ENCODE measurements around the gene IL4R. TPM values are rescaled to one million over a fixed set of nuclear protein-coding genes. Genes with fewer than 3 reads are reported as not detected.

The IL4R gene
- total and polyA plus RNA-seq, 2 of the 13 experiments (the other 11 are each of a cell fraction or from before 2014, with no cell fraction given): 15.9 to 49.6 TPM

DNA sequence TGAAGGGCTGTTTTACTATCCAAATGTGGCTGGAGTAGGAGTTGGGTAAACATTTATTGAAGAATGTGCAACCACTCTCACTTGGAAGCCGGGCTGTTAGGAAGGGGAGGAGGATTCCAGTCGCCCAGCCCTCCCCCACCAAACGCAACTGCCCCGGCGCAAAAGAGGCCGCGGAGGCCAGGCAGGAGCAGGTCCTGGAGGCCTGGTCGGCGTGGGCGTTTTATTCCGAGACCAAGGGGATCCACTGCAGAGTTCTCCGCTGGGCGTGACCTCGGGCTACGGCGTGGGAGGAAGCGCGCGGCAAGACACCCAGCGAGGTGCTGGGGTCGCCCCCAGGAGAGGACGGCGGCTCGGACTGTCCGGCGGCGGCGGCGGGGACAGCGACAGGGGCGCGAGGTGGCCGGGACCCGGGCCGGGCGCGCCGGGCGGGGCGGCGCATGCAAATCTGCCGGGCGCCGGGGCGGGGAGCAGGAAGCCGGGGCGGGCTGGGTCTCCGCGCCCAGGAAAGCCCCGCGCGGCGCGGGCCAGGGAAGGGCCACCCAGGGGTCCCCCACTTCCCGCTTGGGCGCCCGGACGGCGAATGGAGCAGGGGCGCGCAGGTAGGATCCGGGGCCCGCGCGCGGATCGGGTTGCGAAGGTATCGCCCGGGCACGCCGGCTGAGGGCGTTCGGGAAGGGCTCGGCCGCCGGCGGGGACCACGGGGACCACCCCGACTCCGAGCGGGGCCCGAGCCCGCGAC is at the start of gene IL4R (continued):
- TF ChIP-seq ZNF20 (CRISPR knock-in tag; IDR thresholded peaks at IDR 0.05): no peak
- no peak for TF ChIP-seq SRY (CRISPR knock-in tag; IDR thresholded peaks at IDR 0.05)
- TF ChIP-seq, protein P1, sequence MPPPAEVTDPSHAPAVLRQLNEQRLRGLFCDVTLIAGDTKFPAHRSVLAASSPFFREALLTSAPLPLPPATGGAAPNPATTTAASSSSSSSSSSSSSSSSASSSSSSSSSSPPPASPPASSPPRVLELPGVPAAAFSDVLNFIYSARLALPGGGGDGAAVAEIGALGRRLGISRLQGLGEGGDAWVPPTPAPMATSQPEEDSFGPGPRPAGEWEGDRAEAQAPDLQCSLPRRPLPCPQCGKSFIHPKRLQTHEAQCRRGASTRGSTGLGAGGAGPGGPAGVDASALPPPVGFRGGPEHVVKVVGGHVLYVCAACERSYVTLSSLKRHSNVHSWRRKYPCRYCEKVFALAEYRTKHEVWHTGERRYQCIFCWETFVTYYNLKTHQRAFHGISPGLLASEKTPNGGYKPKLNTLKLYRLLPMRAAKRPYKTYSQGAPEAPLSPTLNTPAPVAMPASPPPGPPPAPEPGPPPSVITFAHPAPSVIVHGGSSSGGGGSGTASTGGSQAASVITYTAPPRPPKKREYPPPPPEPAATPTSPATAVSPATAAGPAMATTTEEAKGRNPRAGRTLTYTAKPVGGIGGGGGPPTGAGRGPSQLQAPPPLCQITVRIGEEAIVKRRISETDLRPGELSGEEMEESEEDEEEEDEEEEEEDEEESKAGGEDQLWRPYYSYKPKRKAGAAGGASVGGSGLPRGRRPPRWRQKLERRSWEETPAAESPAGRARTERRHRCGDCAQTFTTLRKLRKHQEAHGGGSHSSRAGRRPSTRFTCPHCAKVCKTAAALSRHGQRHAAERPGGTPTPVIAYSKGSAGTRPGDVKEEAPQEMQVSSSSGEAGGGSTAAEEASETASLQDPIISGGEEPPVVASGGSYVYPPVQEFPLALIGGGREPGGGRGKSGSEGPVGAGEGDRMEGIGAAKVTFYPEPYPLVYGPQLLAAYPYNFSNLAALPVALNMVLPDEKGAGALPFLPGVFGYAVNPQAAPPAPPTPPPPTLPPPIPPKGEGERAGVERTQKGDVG (CRISPR knock-in tag; IDR thresholded peaks at IDR 0.05; ENCODE audit: borderline replicate concordance): no peak
- TF ChIP-seq, protein P2, sequence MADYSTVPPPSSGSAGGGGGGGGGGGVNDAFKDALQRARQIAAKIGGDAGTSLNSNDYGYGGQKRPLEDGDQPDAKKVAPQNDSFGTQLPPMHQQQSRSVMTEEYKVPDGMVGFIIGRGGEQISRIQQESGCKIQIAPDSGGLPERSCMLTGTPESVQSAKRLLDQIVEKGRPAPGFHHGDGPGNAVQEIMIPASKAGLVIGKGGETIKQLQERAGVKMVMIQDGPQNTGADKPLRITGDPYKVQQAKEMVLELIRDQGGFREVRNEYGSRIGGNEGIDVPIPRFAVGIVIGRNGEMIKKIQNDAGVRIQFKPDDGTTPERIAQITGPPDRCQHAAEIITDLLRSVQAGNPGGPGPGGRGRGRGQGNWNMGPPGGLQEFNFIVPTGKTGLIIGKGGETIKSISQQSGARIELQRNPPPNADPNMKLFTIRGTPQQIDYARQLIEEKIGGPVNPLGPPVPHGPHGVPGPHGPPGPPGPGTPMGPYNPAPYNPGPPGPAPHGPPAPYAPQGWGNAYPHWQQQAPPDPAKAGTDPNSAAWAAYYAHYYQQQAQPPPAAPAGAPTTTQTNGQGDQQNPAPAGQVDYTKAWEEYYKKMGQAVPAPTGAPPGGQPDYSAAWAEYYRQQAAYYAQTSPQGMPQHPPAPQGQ (CRISPR knock-in tag; IDR thresholded peaks at IDR 0.05; ENCODE audit: borderline replicate concordance): peak; percentile 66; the same call in 1 of the 2 replicates
- TF ChIP-seq, protein P3, sequence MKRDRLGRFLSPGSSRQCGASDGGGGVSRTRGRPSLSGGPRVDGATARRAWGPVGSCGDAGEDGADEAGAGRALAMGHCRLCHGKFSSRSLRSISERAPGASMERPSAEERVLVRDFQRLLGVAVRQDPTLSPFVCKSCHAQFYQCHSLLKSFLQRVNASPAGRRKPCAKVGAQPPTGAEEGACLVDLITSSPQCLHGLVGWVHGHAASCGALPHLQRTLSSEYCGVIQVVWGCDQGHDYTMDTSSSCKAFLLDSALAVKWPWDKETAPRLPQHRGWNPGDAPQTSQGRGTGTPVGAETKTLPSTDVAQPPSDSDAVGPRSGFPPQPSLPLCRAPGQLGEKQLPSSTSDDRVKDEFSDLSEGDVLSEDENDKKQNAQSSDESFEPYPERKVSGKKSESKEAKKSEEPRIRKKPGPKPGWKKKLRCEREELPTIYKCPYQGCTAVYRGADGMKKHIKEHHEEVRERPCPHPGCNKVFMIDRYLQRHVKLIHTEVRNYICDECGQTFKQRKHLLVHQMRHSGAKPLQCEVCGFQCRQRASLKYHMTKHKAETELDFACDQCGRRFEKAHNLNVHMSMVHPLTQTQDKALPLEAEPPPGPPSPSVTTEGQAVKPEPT (CRISPR knock-in tag; IDR thresholded peaks at IDR 0.05; ENCODE audit: low read depth): peak; percentile 56; the same call in 1 of the 2 replicates
- TF ChIP-seq ZBTB20 (CRISPR knock-in tag; IDR thresholded peaks at IDR 0.05; ENCODE audit: borderline replicate concordance, low read depth): no peak; the same call in 1 of the 2 replicates
- TF ChIP-seq ZNF761 (CRISPR knock-in tag; conservative IDR thresholded peaks at IDR 0.05): no peak; the same call in 1 of the 2 replicates
- TF ChIP-seq RXRA (CRISPR knock-in tag; IDR thresholded peaks at IDR 0.05): peak; percentile 75
- TF ChIP-seq TEAD2 (CRISPR knock-in tag; IDR thresholded peaks at IDR 0.05): no peak
- TF ChIP-seq ZNF672 (CRISPR knock-in tag; IDR thresholded peaks at IDR 0.05): no peak
- TF ChIP-seq, protein P4, sequence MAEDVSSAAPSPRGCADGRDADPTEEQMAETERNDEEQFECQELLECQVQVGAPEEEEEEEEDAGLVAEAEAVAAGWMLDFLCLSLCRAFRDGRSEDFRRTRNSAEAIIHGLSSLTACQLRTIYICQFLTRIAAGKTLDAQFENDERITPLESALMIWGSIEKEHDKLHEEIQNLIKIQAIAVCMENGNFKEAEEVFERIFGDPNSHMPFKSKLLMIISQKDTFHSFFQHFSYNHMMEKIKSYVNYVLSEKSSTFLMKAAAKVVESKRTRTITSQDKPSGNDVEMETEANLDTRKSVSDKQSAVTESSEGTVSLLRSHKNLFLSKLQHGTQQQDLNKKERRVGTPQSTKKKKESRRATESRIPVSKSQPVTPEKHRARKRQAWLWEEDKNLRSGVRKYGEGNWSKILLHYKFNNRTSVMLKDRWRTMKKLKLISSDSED (CRISPR knock-in tag; IDR thresholded peaks at IDR 0.05): no peak

Data from HepG2 (cell line).